ENCODE measurements around the gene PPP3R1. TPM values are rescaled to one million over a fixed set of nuclear protein-coding genes. Genes with fewer than 3 reads are reported as not detected.

PPP3R1 gene
- total RNA-seq, 2 experiments from 2014 or later = 69.8 to 70.3 TPM

GRCh38 chr2:68156419-68156818, 95.9 kb downstream of the PPP3R1 start:
- Mint-ChIP-seq H3K9me3 (no peaks in the 10 kb centered on the region), H3K27me3 (no peaks in the 10 kb centered on the region), H3K4me1 (ENCODE audit: low read depth) (peaks cover 67% of the 10 kb centered on the region), H3K36me3 (ENCODE audit: low read depth) (peaks cover 44% of the 10 kb centered on the region), H3K4me3 (peak overlapping the region; percentile 96), H3K27ac (peak overlapping the region; percentile 98)
- no peak for TF ChIP-seq CTCF (IDR thresholded peaks at IDR 0.05)
- ChIA-PET POLR2A (interaction anchor here (0.8 to 2.7 kb wide), 8 partner anchors 10 to 610 kb away, joined by 3 to 95 read pairs (median 8); partner anchors contain the start of genes APLF, C1D, FBXO48 and PPP3R1), CTCF (interaction anchor here (0.7 to 2.2 kb wide), 7 partner anchors 11 to 331 kb away, joined by 3 to 6 read pairs (median 4); no protein-coding TSS in a partner anchor)
- no peaks in the 10 kb centered on the region for H3K9me3 ChIP-seq (ENCODE audit: control insufficient read depth in 1 of 2, insufficient read depth in 1 of 2, low read length in 2 of 2)
- H3K36me3 ChIP-seq (ENCODE audit: insufficient read depth, low read length) = peaks cover 11% of the 10 kb centered on the region
- DNase-seq = no peak
- peaks cover 29% of the 10 kb centered on the region for H3K4me1 ChIP-seq (ENCODE audit: insufficient read depth, low read length)
- H3K27ac ChIP-seq (ENCODE audit: low read depth in 1 of 2, low read length in 2 of 2) = peak overlapping the region; percentile 92 to 99
- intact Hi-C loops (cut with DNase I, micrococcal nuclease) = loop anchor here (2.0 to 10.0 kb wide), 3 partner anchors 94 to 1228 kb away; partner anchors contain the start of genes APLF (in 1 of the 2), C1D (in 1 of the 2), FBXO48 (in 1 of the 2) and GFPT1 (in 1 of the 2)
- H3K4me3 ChIP-seq (ENCODE audit: low read length) = peak overlapping the region; percentile 94
- no peak for ATAC-seq (ENCODE audit: poor library complexity)
- no peaks in the 10 kb centered on the region for H3K27me3 ChIP-seq (ENCODE audit: control insufficient read depth in 1 of 2, insufficient read depth in 2 of 2, low read length in 2 of 2)

- H3K27me3 ChIP-seq (ENCODE audit: control insufficient read depth in 1 of 2, insufficient read depth in 2 of 2, low read length in 2 of 2) = no peaks in the 10 kb centered on the region
- no peaks in the 10 kb centered on the region for H3K9me3 Mint-ChIP-seq
- no peak overlapping the region for H3K4me3 Mint-ChIP-seq
- no peaks in the 10 kb centered on the region for H3K9me3 ChIP-seq (ENCODE audit: control insufficient read depth in 1 of 2, insufficient read depth in 1 of 2, low read length in 2 of 2)
- intact Hi-C loops (cut with DNase I, micrococcal nuclease) = loop anchor here (2.0 to 10.0 kb wide), 3 partner anchors 93 to 1229 kb away; partner anchors contain the start of genes APLF (in 1 of the 2), C1D (in 1 of the 2), FBXO48 (in 1 of the 2) and GFPT1 (in 1 of the 2)
- peaks cover 71% of the 10 kb centered on the region for H3K4me1 Mint-ChIP-seq (ENCODE audit: low read depth)
- POLR2A ChIA-PET = interaction anchor here (1.5 kb wide), 1 partner anchor 11 kb away, joined by 3 read pairs; no protein-coding TSS in a partner anchor
- peak overlapping the region; percentile 12 for H3K27ac Mint-ChIP-seq
- peaks cover 3% of the 10 kb centered on the region for H3K36me3 ChIP-seq (ENCODE audit: insufficient read depth, low read length)
- ATAC-seq (ENCODE audit: poor library complexity) (no peak), DNase-seq (no peak)
- peaks cover 29% of the 10 kb centered on the region for H3K4me1 ChIP-seq (ENCODE audit: insufficient read depth, low read length)
- H3K27ac ChIP-seq (ENCODE audit: low read depth in 1 of 2, low read length in 2 of 2) = no peak overlapping the region
- H3K4me3 ChIP-seq (ENCODE audit: low read length) = no peak overlapping the region
- no peak for TF ChIP-seq CTCF (IDR thresholded peaks at IDR 0.05)
- CTCF ChIA-PET = interaction anchor here (1.0 kb wide), 1 partner anchor 332 kb away, joined by 3 read pairs; no protein-coding TSS in a partner anchor
- H3K27me3 Mint-ChIP-seq = no peaks in the 10 kb centered on the region
- H3K36me3 Mint-ChIP-seq (ENCODE audit: low read depth) = peaks cover 36% of the 10 kb centered on the region
These were observed 96.7 kb downstream of the PPP3R1 start for GRCh38 chr2:68155618-68156017.

- H3K4me3 Mint-ChIP-seq = peak overlapping the region; percentile 79
- H3K4me1 Mint-ChIP-seq (ENCODE audit: low read depth) = peaks cover 54% of the 10 kb centered on the region
- peaks cover 14% of the 10 kb centered on the region for H3K36me3 Mint-ChIP-seq (ENCODE audit: low read depth)
These were observed 99.5 kb downstream of the PPP3R1 start for GRCh38 chr2:68152681-68153347.

More at GRCh38 chr2:68152681-68153347, 99.5 kb downstream of the PPP3R1 start:
- ChIA-PET POLR2A (interaction anchor here (0.7 to 2.0 kb wide), 6 partner anchors 9 to 99 kb away, joined by 3 to 15 read pairs (median 3); partner anchors contain the start of gene PPP3R1), CTCF (interaction anchor here (0.7 to 1.8 kb wide), 7 partner anchors 16 to 145 kb away, joined by 3 to 7 read pairs (median 3); no protein-coding TSS in a partner anchor)
- H3K4me3 ChIP-seq (ENCODE audit: low read length) = no peak overlapping the region
- DNase-seq (peak in 2 of 14 experiments; percentile 13 to 44), ATAC-seq (ENCODE audit: poor library complexity) (no peak)
- H3K27me3 ChIP-seq (ENCODE audit: control insufficient read depth in 1 of 2, insufficient read depth in 2 of 2, low read length in 2 of 2) = no peaks in the 10 kb centered on the region
- peaks cover 20% of the 10 kb centered on the region for H3K4me1 ChIP-seq (ENCODE audit: insufficient read depth, low read length)
- Mint-ChIP-seq H3K27me3 (no peaks in the 10 kb centered on the region), H3K9me3 (no peaks in the 10 kb centered on the region), H3K27ac (peak overlapping the region; percentile 87)
- H3K27ac ChIP-seq (ENCODE audit: low read depth in 1 of 2, low read length in 2 of 2) = peak overlapping the region in 1 of 2 donors; percentile 18
- no peaks in the 10 kb centered on the region for H3K9me3 ChIP-seq (ENCODE audit: control insufficient read depth in 1 of 2, insufficient read depth in 1 of 2, low read length in 2 of 2)
- no peaks in the 10 kb centered on the region for H3K36me3 ChIP-seq (ENCODE audit: insufficient read depth, low read length)
- intact Hi-C loops (cut with DNase I, micrococcal nuclease) = loop anchor here in 1 of 2 experiments (10.0 kb wide), 1 partner anchor 1232 kb away; the partner anchor contains the start of gene GFPT1
- no peak for TF ChIP-seq CTCF (IDR thresholded peaks at IDR 0.05)

Measured in CD4-positive, alpha-beta T cell (primary cell).